Panc1 (cell line): Measurements from ENCODE around the gene PXN.

Source experiments
- POLR2AphosphoS5 ChIP-seq: IDR thresholded peaks from 2 replicates; pipeline ENCODE4 v1.6.1; 2012; ENCODE audit warnings: mild to moderate bottlenecking, low read depth, low read length, moderate library complexity
- TF ChIP-seq, protein P1 (sequence below): fragments of 450-650 bp; IDR thresholded peaks from 2 replicates; pipeline ENCODE4 v1.5.1; 2017; ENCODE audit warnings: mild to moderate bottlenecking
- TF ChIP-seq, protein P2 (sequence below), 2 experiments: IDR thresholded peaks; 2 replicates each; pipeline ENCODE4 v1.6.1; 2011 to 2012; ENCODE audit warnings: low read depth in 2 of 2, control low read depth in 1 of 2, low read length in 1 of 2, mild to moderate bottlenecking in 1 of 2, moderate library complexity in 1 of 2; ENCODE audit not compliant: insufficient read depth in 1 of 2

DNA sequence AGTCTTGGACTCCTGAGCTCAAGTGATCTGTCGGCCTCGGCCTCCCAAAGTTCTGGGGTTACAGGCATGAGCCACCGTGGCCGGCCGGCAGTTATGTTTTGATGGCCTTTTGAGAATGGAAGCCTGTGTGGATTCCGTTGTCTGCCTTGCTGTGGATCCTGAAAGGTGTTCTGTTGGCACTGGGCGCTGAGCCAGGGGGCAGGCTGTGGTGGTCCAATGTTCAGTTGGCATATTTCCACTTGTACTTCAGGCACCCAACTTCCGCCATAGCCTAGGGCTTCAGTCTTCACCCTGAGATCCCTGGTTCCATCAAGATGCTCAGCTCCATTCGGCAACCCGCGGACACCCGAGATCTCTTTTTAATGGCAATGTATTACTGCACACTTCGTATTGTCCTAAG is 58.3 kb downstream of the PXN start:
- TF ChIP-seq, protein P1, sequence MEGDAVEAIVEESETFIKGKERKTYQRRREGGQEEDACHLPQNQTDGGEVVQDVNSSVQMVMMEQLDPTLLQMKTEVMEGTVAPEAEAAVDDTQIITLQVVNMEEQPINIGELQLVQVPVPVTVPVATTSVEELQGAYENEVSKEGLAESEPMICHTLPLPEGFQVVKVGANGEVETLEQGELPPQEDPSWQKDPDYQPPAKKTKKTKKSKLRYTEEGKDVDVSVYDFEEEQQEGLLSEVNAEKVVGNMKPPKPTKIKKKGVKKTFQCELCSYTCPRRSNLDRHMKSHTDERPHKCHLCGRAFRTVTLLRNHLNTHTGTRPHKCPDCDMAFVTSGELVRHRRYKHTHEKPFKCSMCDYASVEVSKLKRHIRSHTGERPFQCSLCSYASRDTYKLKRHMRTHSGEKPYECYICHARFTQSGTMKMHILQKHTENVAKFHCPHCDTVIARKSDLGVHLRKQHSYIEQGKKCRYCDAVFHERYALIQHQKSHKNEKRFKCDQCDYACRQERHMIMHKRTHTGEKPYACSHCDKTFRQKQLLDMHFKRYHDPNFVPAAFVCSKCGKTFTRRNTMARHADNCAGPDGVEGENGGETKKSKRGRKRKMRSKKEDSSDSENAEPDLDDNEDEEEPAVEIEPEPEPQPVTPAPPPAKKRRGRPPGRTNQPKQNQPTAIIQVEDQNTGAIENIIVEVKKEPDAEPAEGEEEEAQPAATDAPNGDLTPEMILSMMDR: no peak
- TF ChIP-seq POLR2AphosphoS5: peak; percentile 20; the same call in 1 of the 2 replicates
- TF ChIP-seq, protein P2, sequence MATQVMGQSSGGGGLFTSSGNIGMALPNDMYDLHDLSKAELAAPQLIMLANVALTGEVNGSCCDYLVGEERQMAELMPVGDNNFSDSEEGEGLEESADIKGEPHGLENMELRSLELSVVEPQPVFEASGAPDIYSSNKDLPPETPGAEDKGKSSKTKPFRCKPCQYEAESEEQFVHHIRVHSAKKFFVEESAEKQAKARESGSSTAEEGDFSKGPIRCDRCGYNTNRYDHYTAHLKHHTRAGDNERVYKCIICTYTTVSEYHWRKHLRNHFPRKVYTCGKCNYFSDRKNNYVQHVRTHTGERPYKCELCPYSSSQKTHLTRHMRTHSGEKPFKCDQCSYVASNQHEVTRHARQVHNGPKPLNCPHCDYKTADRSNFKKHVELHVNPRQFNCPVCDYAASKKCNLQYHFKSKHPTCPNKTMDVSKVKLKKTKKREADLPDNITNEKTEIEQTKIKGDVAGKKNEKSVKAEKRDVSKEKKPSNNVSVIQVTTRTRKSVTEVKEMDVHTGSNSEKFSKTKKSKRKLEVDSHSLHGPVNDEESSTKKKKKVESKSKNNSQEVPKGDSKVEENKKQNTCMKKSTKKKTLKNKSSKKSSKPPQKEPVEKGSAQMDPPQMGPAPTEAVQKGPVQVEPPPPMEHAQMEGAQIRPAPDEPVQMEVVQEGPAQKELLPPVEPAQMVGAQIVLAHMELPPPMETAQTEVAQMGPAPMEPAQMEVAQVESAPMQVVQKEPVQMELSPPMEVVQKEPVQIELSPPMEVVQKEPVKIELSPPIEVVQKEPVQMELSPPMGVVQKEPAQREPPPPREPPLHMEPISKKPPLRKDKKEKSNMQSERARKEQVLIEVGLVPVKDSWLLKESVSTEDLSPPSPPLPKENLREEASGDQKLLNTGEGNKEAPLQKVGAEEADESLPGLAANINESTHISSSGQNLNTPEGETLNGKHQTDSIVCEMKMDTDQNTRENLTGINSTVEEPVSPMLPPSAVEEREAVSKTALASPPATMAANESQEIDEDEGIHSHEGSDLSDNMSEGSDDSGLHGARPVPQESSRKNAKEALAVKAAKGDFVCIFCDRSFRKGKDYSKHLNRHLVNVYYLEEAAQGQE (IDR thresholded peaks at IDR 0.05; ENCODE audit: insufficient read depth in 1 of 2, low read depth in 2 of 2, low read length in 1 of 2): no peak
